ENCODE measurements around the gene SLC25A48.

Gene SLC25A48

DNA sequence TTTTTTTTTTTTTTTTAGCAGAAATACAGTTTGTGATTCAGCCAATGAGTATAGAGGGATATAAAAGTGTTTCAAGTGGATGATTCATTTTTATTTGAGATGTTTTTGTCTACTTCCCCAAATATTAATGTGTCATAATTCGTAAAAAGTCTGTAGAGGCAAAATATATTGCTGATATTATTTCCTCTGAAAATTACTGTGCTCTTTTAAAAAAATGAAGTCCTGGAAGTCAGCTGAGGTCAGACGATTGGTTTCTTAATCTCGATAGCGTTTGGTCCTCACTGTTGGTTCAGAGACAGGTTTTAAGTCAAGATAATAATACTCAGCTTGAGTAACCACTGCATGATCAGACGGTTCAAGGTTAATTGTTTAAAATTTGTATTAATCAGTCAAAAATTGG, 41.7 kb downstream of the SLC25A48 start:
- H3K27ac ChIP-seq: no peak overlapping the region
- TF ChIP-seq, protein P1, sequence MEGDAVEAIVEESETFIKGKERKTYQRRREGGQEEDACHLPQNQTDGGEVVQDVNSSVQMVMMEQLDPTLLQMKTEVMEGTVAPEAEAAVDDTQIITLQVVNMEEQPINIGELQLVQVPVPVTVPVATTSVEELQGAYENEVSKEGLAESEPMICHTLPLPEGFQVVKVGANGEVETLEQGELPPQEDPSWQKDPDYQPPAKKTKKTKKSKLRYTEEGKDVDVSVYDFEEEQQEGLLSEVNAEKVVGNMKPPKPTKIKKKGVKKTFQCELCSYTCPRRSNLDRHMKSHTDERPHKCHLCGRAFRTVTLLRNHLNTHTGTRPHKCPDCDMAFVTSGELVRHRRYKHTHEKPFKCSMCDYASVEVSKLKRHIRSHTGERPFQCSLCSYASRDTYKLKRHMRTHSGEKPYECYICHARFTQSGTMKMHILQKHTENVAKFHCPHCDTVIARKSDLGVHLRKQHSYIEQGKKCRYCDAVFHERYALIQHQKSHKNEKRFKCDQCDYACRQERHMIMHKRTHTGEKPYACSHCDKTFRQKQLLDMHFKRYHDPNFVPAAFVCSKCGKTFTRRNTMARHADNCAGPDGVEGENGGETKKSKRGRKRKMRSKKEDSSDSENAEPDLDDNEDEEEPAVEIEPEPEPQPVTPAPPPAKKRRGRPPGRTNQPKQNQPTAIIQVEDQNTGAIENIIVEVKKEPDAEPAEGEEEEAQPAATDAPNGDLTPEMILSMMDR (conservative IDR thresholded peaks at IDR 0.05; ENCODE audit: low read depth): no peak
- ChIA-PET POLR2A (ENCODE audit: low non-redundant PET) (no interaction called here), CTCF (interaction anchor here (0.9 kb wide), 1 partner anchor 9 kb away, joined by 3 read pairs; no protein-coding TSS in a partner anchor)
- no peak for DNase-seq (ENCODE audit: low spot score)

GRCh38 chr5:135877570-135878155, 43.2 kb downstream of the SLC25A48 start:
- no peak overlapping the region for H3K27ac ChIP-seq
- ChIA-PET CTCF (no interaction called here), POLR2A (ENCODE audit: low non-redundant PET) (no interaction called here)
- DNase-seq (ENCODE audit: low spot score): no peak
- TF ChIP-seq, protein P1 (conservative IDR thresholded peaks at IDR 0.05; ENCODE audit: low read depth): no peak

DNA sequence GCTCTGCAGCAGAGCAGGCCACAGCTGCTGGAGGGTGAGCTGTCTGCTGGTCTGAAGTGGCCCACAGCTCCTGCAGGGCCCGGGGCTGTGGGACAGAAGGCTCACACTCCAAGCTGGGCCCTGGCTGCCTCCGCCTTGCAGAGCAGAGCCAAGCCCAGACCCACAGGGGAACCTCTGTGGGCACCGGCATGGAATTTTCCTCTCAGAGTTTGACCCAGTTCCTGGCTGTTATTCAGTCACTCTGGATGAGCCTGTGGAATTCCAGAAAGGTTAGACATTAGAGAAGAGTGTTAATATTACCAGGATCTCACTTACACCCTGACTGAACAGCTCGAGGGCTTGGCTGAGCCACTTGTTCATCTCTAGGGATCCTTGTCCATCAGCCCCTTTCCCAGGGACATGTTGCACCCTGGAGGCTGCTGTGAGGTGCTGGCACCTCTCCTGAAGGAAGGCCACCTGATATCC, 43.7 kb downstream of the SLC25A48 start:
- DNase-seq (ENCODE audit: low spot score): no peak
- POLR2A ChIA-PET (ENCODE audit: low non-redundant PET): no interaction called here
- TF ChIP-seq, protein P1 (conservative IDR thresholded peaks at IDR 0.05; ENCODE audit: low read depth): no peak
- CTCF ChIA-PET: interaction anchor here (0.7 kb wide), 1 partner anchor 204 kb away, joined by 3 read pairs; no protein-coding TSS in a partner anchor
- H3K27ac ChIP-seq: no peak overlapping the region

GRCh38 chr5:135879591-135879990, 45.1 kb downstream of the SLC25A48 start:
- no peak for DNase-seq (ENCODE audit: low spot score)
- POLR2A ChIA-PET (ENCODE audit: low non-redundant PET): no interaction called here
- CTCF ChIA-PET: interaction anchor here (0.6 kb wide), 2 partner anchors 301 to 645 kb away, joined by 4 read pairs; partner anchors contain the start of gene CXCL14
- TF ChIP-seq, protein P1 (conservative IDR thresholded peaks at IDR 0.05; ENCODE audit: low read depth): no peak
- no peak overlapping the region for H3K27ac ChIP-seq

GRCh38 chr5:135880278-135880677, 45.8 kb downstream of the SLC25A48 start:
- TF ChIP-seq, protein P1 (conservative IDR thresholded peaks at IDR 0.05; ENCODE audit: low read depth): no peak; the same call in 1 of the 2 replicates
- CTCF ChIA-PET: interaction anchor here (0.6 to 0.8 kb wide), 2 partner anchors 302 to 331 kb away, joined by 4 read pairs; partner anchors contain the start of gene CXCL14
- POLR2A ChIA-PET (ENCODE audit: low non-redundant PET): no interaction called here

GRCh38 chr5:135880801-135881200, 46.3 kb downstream of the SLC25A48 start:
- CTCF ChIA-PET: interaction anchor here (0.8 kb wide), 1 partner anchor 330 kb away, joined by 4 read pairs; no protein-coding TSS in a partner anchor
- POLR2A ChIA-PET (ENCODE audit: low non-redundant PET): no interaction called here

More at GRCh38 chr5:135880278-135880677, 45.8 kb downstream of the SLC25A48 start:
- DNase-seq (ENCODE audit: low spot score): no peak
- H3K27ac ChIP-seq: no peak overlapping the region

More at GRCh38 chr5:135880801-135881200, 46.3 kb downstream of the SLC25A48 start:
- DNase-seq (ENCODE audit: low spot score): peak; percentile 31
- H3K27ac ChIP-seq: no peak overlapping the region
- TF ChIP-seq, protein P1 (conservative IDR thresholded peaks at IDR 0.05; ENCODE audit: low read depth): no peak
